HEK293 (cell line): ENCODE measurements around the gene CCDC32.

Source experiments
- CTCF ChIA-PET: fragments of 350-600 bp; formaldehyde crosslinking; extraction: SDS; loops from one replicate; lab custom pipeline; 2021; ENCODE audit warnings: antibody characterized with exemption; lab: Yijun Ruan, JAX
- POLR2A ChIA-PET: fragments of 300-600 bp; formaldehyde crosslinking; extraction: SDS; loops from one replicate; lab custom pipeline; 2020; ENCODE audit warnings: antibody characterized with exemption, inconsistent platforms; lab: Yijun Ruan, JAX
- H3K27ac ChIP-seq: fragments of 200-500 bp; sonication (Bioruptor generic); 2 replicates; pipeline ENCODE4 v1.5.1; 2014; ENCODE audit warnings: low read depth, low read length, control low read depth, inconsistent platforms; ENCODE audit errors: extremely low read depth
- H3K36me3 ChIP-seq, 2 experiments: fragments of 200-500 bp in 1 of 2; sonication (Bioruptor generic) in 1 of 2; 1 replicate in 1 of 2; 2 replicates in 1 of 2; pipeline ENCODE4 v1.5.1; 2014 to 2017; ENCODE audit warnings: inconsistent platforms in 2 of 2, low read length in 2 of 2; ENCODE audit not compliant: control insufficient read depth in 2 of 2, insufficient read depth in 1 of 2
- H3K4me1 ChIP-seq: fragments of 200-500 bp; sonication (Bioruptor generic); 2 replicates; pipeline ENCODE4 v1.5.1; 2014; ENCODE audit warnings: mild to moderate bottlenecking, low read length, inconsistent platforms; ENCODE audit not compliant: control insufficient read depth, insufficient read depth
- H3K4me3 ChIP-seq: 2 replicates; pipeline ENCODE4 v1.5.1; 2011; ENCODE audit warnings: low read depth, mild to moderate bottlenecking, control low read depth, low read length, moderate library complexity
- H3K9me3 ChIP-seq: fragments of 200-500 bp; sonication (Bioruptor generic); 2 replicates; pipeline ENCODE4 v1.5.1; 2014; ENCODE audit warnings: low read depth, low read length, inconsistent platforms; ENCODE audit not compliant: control insufficient read depth, insufficient read depth
- KLF9 ChIP-seq: fragments of 450-650 bp; formaldehyde crosslinking; IDR thresholded peaks from 2 replicates; pipeline ENCODE4 v1.5.1; 2016; ENCODE audit warnings: missing biosample characterization, missing genetic modification characterization, low read depth
- MEIS1 ChIP-seq: sonication (generic); formaldehyde crosslinking; IDR thresholded peaks from 2 replicates; pipeline ENCODE4 v1.8.1; 2022; ENCODE audit warnings: missing genetic modification reagents, mild to moderate bottlenecking, borderline replicate concordance
- OSR2 ChIP-seq: fragments of 450-650 bp; formaldehyde crosslinking; IDR thresholded peaks from 2 replicates; pipeline ENCODE4 v1.5.1; 2016; ENCODE audit warnings: missing biosample characterization, missing genetic modification characterization
- SCRT1 ChIP-seq: fragments of 450-650 bp; formaldehyde crosslinking; IDR thresholded peaks from 2 replicates; pipeline ENCODE4 v1.5.1; 2016; ENCODE audit warnings: missing biosample characterization, missing genetic modification characterization, borderline replicate concordance
- SETDB1 ChIP-seq: IDR thresholded peaks from one replicate; pipeline ENCODE4 v1.6.1; 2017; ENCODE audit warnings: mild to moderate bottlenecking, low read length, moderate library complexity, mixed read lengths; ENCODE audit not compliant: insufficient read length
- SP2 ChIP-seq: fragments of 450-650 bp; formaldehyde crosslinking; IDR thresholded peaks from 2 replicates; pipeline ENCODE4 v1.5.1; 2016; ENCODE audit warnings: missing biosample characterization, missing genetic modification characterization
- SP3 ChIP-seq: fragments of 450-650 bp; formaldehyde crosslinking; IDR thresholded peaks from 2 replicates; pipeline ENCODE4 v1.5.1; 2016; ENCODE audit warnings: missing biosample characterization, missing genetic modification characterization
- ZBTB1 ChIP-seq: fragments of 450-650 bp; formaldehyde crosslinking; IDR thresholded peaks from 2 replicates; pipeline ENCODE4 v1.5.1; 2016; ENCODE audit warnings: missing biosample characterization, missing genetic modification characterization
- ZBTB8A ChIP-seq: fragments of 450-650 bp; formaldehyde crosslinking; IDR thresholded peaks from 2 replicates; pipeline ENCODE4 v1.5.1; 2016; ENCODE audit warnings: missing biosample characterization, missing genetic modification characterization
- ZFHX2 ChIP-seq: fragments of 450-650 bp; formaldehyde crosslinking; conservative IDR thresholded peaks from 2 replicates; pipeline ENCODE4 v1.5.1; 2016; ENCODE audit warnings: missing biosample characterization, missing genetic modification characterization
- ZFP69B ChIP-seq: fragments of 450-650 bp; formaldehyde crosslinking; IDR thresholded peaks from 2 replicates; pipeline ENCODE4 v1.5.1; 2016; ENCODE audit warnings: missing biosample characterization, missing genetic modification characterization
- ZNF112 ChIP-seq: fragments of 450-650 bp; formaldehyde crosslinking; IDR thresholded peaks from 2 replicates; pipeline ENCODE4 v1.5.0; 2017; ENCODE audit warnings: missing biosample characterization, missing genetic modification characterization
- ZNF132 ChIP-seq: fragments of 450-650 bp; formaldehyde crosslinking; IDR thresholded peaks from 2 replicates; pipeline ENCODE4 v1.5.1; 2017; ENCODE audit warnings: missing biosample characterization, missing genetic modification characterization, borderline replicate concordance
- ZNF239 ChIP-seq: fragments of 450-650 bp; formaldehyde crosslinking; IDR thresholded peaks from 2 replicates; pipeline ENCODE4 v1.5.1; 2016; ENCODE audit warnings: missing biosample characterization, missing genetic modification characterization
- ZNF248 ChIP-seq: fragments of 450-650 bp; formaldehyde crosslinking; IDR thresholded peaks from 2 replicates; pipeline ENCODE4 v1.5.1; 2017; ENCODE audit warnings: missing biosample characterization, missing genetic modification characterization
- ZNF292 ChIP-seq: fragments of 450-650 bp; formaldehyde crosslinking; IDR thresholded peaks from 2 replicates; pipeline ENCODE4 v1.5.1; 2016; ENCODE audit warnings: low read depth, missing biosample characterization, missing genetic modification characterization, borderline replicate concordance
- ZNF341 ChIP-seq: fragments of 450-650 bp; formaldehyde crosslinking; IDR thresholded peaks from 2 replicates; pipeline ENCODE4; 2016; ENCODE audit warnings: low read depth, missing biosample characterization, missing genetic modification characterization
- ZNF366 ChIP-seq: fragments of 450-650 bp; formaldehyde crosslinking; conservative IDR thresholded peaks from 2 replicates; pipeline ENCODE4 v1.5.1; 2016; ENCODE audit warnings: missing biosample characterization, missing genetic modification characterization
- ZNF391 ChIP-seq: fragments of 450-650 bp; formaldehyde crosslinking; IDR thresholded peaks from 2 replicates; pipeline ENCODE4 v1.5.1; 2016; ENCODE audit warnings: low read depth, missing biosample characterization, missing genetic modification characterization, borderline replicate concordance
- ZNF394 ChIP-seq: fragments of 450-650 bp; formaldehyde crosslinking; IDR thresholded peaks from 2 replicates; pipeline ENCODE4 v1.5.1; 2016; ENCODE audit warnings: missing biosample characterization, missing genetic modification characterization, mild to moderate bottlenecking, moderate library complexity, borderline replicate concordance
- ZNF48 ChIP-seq: fragments of 450-650 bp; formaldehyde crosslinking; IDR thresholded peaks from 2 replicates; pipeline ENCODE4 v1.5.1; 2016; ENCODE audit warnings: missing biosample characterization, missing genetic modification characterization
- ZNF514 ChIP-seq: fragments of 450-650 bp; formaldehyde crosslinking; IDR thresholded peaks from 2 replicates; pipeline ENCODE4 v1.5.1; 2016; ENCODE audit warnings: missing biosample characterization, missing genetic modification characterization
- ZNF529 ChIP-seq: fragments of 450-650 bp; formaldehyde crosslinking; IDR thresholded peaks from 2 replicates; pipeline ENCODE4 v1.5.1; 2017; ENCODE audit warnings: missing genetic modification characterization, missing biosample characterization; ENCODE audit not compliant: insufficient replicate concordance
- ZNF560 ChIP-seq: fragments of 450-650 bp; formaldehyde crosslinking; IDR thresholded peaks from 2 replicates; pipeline ENCODE4 v1.5.1; 2017; ENCODE audit warnings: missing biosample characterization, missing genetic modification characterization, borderline replicate concordance
- ZNF596 ChIP-seq: fragments of 450-650 bp; IDR thresholded peaks from 2 replicates; pipeline ENCODE4 v1.5.0; 2018; ENCODE audit warnings: missing biosample characterization, mild to moderate bottlenecking, missing genetic modification characterization, moderate library complexity
- ZNF623 ChIP-seq: fragments of 450-650 bp; formaldehyde crosslinking; IDR thresholded peaks from 2 replicates; pipeline ENCODE4 v1.5.1; 2016; ENCODE audit warnings: missing biosample characterization, missing genetic modification characterization
- ZNF654 ChIP-seq: fragments of 450-650 bp; formaldehyde crosslinking; IDR thresholded peaks from 2 replicates; pipeline ENCODE4 v1.5.1; 2016; ENCODE audit warnings: low read depth, missing biosample characterization, missing genetic modification characterization
- ZNF658 ChIP-seq: fragments of 450-650 bp; formaldehyde crosslinking; IDR thresholded peaks from 2 replicates; pipeline ENCODE4; 2016; ENCODE audit warnings: missing biosample characterization, missing genetic modification characterization
- ZNF677 ChIP-seq: fragments of 450-650 bp; IDR thresholded peaks from 2 replicates; pipeline ENCODE4 v1.5.0; 2018; ENCODE audit warnings: missing biosample characterization, mild to moderate bottlenecking, missing genetic modification characterization, moderate library complexity
- ZNF785 ChIP-seq: fragments of 450-650 bp; formaldehyde crosslinking; IDR thresholded peaks from 2 replicates; pipeline ENCODE4 v1.5.1; 2016; ENCODE audit warnings: missing biosample characterization, missing genetic modification characterization
- ZNF837 ChIP-seq: fragments of 450-650 bp; formaldehyde crosslinking; IDR thresholded peaks from 2 replicates; pipeline ENCODE4 v1.5.1; 2016; ENCODE audit warnings: missing biosample characterization, missing genetic modification characterization
- ZSCAN16 ChIP-seq: fragments of 450-650 bp; formaldehyde crosslinking; IDR thresholded peaks from 2 replicates; pipeline ENCODE4 v1.5.1; 2016; ENCODE audit warnings: missing biosample characterization, missing genetic modification characterization
- TF ChIP-seq, protein P1 (sequence below): fragments of 450-650 bp; formaldehyde crosslinking; IDR thresholded peaks from 2 replicates; pipeline ENCODE4; 2016; ENCODE audit warnings: missing biosample characterization, missing genetic modification characterization
- TF ChIP-seq, protein P2 (sequence below): fragments of 450-650 bp; formaldehyde crosslinking; IDR thresholded peaks from 2 replicates; pipeline ENCODE4 v1.5.1; 2016; ENCODE audit warnings: missing biosample characterization, missing genetic modification characterization
- TF ChIP-seq, protein P3 (sequence below): fragments of 450-650 bp; formaldehyde crosslinking; IDR thresholded peaks from 2 replicates; pipeline ENCODE4 v1.5.1; 2016; ENCODE audit warnings: missing biosample characterization, missing genetic modification characterization

Gene CCDC32

DNA sequence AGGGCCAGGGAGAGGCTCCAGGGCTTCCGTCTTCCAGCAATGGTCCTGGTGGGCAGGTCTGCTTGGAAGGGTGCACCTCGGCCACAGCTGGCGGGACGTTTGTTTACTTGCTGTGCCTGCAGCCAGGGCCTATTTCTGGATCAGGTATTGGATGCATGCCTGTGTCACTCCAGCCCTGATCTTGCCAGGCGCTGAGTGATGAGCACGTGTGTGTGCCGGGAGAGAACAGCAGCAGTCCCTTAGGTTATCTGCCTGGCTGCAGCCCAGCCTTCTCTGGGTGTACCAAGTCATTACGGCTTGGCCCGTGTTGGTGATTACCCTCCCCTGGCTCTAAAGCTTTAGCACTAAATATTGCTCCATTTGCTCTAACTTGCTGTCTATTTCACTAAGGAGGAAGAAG is 14.9 kb downstream of the CCDC32 start:
- H3K4me3 ChIP-seq, result no peak overlapping the region
- TF ChIP-seq ZNF248 (tag by site-specific recombination) (no peak), SETDB1 (no peak), ZNF514 (tag by site-specific recombination) (no peak), ZNF48 (tag by site-specific recombination) (no peak), ZBTB8A (tag by site-specific recombination) (no peak), ZBTB1 (no peak), ZNF677 (tag by site-specific recombination) (no peak), ZNF391 (no peak), ZNF394 (tag by site-specific recombination) (no peak), ZNF529 (tag by site-specific recombination) (no peak), ZNF654 (tag by site-specific recombination) (no peak), ZNF366 (tag by site-specific recombination) (no peak), KLF9 (no peak), ZNF112 (no peak), ZNF239 (tag by site-specific recombination) (no peak), SCRT1 (tag by site-specific recombination) (no peak), SP2 (tag by site-specific recombination) (no peak), ZNF560 (no peak), ZSCAN16 (tag by site-specific recombination) (no peak)
- no peak overlapping the region for H3K27ac ChIP-seq
- H3K9me3 ChIP-seq, result no peaks in the 10 kb centered on the region
- POLR2A ChIA-PET, result no interaction called here
- CTCF ChIA-PET, result no interaction called here
- H3K4me1 ChIP-seq, result no peaks in the 10 kb centered on the region
- H3K36me3 ChIP-seq, result peaks cover 0 to 51% of the 10 kb centered on the region in 2 experiments; a peak in 2 of 3 replicates

DNA sequence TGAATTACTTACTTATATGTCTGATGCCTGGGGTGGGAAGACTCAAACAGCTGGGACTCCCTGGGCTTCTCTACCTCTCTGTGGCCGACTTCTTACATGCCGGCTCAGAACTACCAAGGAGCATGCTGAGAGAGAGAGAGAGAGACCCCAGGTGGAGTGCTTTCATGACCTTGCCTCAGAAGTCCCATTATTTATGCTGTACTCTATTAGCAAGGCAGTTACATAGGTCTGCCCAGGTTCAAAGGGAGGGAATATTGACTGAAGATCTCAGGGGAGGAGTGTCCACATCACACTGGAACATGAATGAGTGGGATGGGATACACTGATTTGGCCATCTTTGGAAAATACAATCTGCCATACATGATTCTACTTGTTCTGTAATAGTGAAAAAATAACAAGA is 16.2 kb downstream of the CCDC32 start:
- CTCF ChIA-PET, result no interaction called here
- Histone ChIP-seq H3K4me1 (no peaks in the 10 kb centered on the region), H3K4me3 (no peak overlapping the region), H3K36me3 (peaks cover 0 to 38% of the 10 kb centered on the region in 2 experiments; a peak in 2 of 3 replicates), H3K27ac (no peak overlapping the region), H3K9me3 (no peaks in the 10 kb centered on the region)
- POLR2A ChIA-PET, result no interaction called here
- TF ChIP-seq ZNF658 (no peak), ZFP69B (tag by site-specific recombination) (no peak), ZNF837 (tag by site-specific recombination) (no peak), ZNF596 (tag by site-specific recombination) (no peak), ZFHX2 (tag by site-specific recombination) (no peak), SP3 (tag by site-specific recombination) (no peak), ZNF341 (tag by site-specific recombination) (no peak), ZNF391 (no peak), ZNF394 (tag by site-specific recombination) (no peak), ZNF785 (tag by site-specific recombination) (no peak), ZNF132 (tag by site-specific recombination) (no peak), OSR2 (tag by site-specific recombination) (no peak), ZNF292 (tag by site-specific recombination) (no peak), MEIS1 (no peak), ZNF623 (tag by site-specific recombination) (no peak)
- TF ChIP-seq, protein P1, sequence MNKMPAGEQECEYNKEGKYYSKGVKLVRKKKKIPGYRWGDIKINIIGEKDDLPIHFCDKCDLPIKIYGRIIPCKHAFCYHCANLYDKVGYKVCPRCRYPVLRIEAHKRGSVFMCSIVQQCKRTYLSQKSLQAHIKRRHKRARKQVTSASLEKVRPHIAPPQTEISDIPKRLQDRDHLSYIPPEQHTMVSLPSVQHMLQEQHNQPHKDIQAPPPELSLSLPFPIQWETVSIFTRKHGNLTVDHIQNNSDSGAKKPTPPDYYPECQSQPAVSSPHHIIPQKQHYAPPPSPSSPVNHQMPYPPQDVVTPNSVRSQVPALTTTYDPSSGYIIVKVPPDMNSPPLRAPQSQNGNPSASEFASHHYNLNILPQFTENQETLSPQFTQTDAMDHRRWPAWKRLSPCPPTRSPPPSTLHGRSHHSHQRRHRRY (tag by site-specific recombination), result no peak
- TF ChIP-seq, protein P2, sequence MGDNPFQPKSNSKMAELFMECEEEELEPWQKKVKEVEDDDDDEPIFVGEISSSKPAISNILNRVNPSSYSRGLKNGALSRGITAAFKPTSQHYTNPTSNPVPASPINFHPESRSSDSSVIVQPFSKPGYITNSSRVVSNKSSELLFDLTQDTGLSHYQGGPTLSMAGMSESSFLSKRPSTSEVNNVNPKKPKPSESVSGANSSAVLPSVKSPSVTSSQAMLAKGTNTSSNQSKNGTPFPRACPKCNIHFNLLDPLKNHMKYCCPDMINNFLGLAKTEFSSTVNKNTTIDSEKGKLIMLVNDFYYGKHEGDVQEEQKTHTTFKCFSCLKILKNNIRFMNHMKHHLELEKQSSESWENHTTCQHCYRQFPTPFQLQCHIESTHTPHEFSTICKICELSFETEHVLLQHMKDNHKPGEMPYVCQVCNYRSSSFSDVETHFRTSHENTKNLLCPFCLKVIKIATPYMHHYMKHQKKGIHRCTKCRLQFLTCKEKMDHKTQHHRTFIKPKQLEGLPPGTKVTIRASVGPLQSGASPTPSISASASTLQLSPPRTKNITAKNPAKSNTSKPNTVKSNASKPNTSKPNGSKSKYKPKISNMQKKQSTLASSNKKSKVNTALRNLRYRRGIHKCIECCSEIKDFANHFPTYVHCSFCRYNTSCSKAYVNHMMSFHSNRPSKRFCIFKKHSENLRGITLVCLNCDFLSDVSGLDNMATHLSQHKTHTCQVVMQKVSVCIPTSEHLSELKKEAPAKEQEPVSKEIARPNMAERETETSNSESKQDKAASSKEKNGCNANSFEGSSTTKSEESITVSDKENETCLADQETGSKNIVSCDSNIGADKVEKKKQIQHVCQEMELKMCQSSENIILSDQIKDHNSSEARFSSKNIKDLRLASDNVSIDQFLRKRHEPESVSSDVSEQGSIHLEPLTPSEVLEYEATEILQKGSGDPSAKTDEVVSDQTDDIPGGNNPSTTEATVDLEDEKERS (tag by site-specific recombination), result no peak
- TF ChIP-seq, protein P3, sequence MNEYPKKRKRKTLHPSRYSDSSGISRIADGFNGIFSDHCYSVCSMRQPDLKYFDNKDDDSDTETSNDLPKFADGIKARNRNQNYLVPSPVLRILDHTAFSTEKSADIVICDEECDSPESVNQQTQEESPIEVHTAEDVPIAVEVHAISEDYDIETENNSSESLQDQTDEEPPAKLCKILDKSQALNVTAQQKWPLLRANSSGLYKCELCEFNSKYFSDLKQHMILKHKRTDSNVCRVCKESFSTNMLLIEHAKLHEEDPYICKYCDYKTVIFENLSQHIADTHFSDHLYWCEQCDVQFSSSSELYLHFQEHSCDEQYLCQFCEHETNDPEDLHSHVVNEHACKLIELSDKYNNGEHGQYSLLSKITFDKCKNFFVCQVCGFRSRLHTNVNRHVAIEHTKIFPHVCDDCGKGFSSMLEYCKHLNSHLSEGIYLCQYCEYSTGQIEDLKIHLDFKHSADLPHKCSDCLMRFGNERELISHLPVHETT (tag by site-specific recombination), result no peak
